B cell (primary cell): ENCODE data around the gene CAMTA1.

ENCODE experiments used
- EZH2 ChIP-seq: IDR thresholded peaks from 2 replicates; pipeline ENCODE4 v1.6.1; 2012; ENCODE audit warnings: borderline replicate concordance, low read depth, mild to moderate bottlenecking, moderate library complexity, low read length; ENCODE audit not compliant: insufficient read depth, poor library complexity, severe bottlenecking
- TF ChIP-seq, protein P1 (sequence below): fragments of 200-600 bp; IDR thresholded peaks from one replicate; pipeline ENCODE4 v1.8.0; 2022; ENCODE audit warnings: antibody characterized with exemption, mild to moderate bottlenecking

DNA sequence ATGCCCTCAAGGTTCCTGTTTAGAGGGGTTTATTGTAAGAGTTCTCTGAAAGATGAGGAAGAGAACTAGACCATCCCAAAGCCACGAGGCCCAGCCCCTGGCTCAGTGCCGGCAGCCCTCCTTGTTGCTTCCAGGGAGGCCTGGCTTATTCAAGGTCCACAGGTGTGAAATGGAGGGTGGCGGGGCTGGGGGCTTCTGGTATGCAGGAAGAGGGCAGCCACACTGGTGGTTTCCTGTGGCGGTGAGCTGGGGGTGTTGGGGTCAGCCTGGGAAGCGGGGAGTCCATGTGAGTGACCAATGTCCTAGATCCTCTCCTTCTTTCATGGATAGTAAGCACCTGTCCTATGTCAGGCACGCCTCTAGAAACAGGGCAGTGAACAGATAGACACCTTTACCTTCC, 138.2 kb downstream of the CAMTA1 start:
- no peak for TF ChIP-seq EZH2
- TF ChIP-seq, protein P1, sequence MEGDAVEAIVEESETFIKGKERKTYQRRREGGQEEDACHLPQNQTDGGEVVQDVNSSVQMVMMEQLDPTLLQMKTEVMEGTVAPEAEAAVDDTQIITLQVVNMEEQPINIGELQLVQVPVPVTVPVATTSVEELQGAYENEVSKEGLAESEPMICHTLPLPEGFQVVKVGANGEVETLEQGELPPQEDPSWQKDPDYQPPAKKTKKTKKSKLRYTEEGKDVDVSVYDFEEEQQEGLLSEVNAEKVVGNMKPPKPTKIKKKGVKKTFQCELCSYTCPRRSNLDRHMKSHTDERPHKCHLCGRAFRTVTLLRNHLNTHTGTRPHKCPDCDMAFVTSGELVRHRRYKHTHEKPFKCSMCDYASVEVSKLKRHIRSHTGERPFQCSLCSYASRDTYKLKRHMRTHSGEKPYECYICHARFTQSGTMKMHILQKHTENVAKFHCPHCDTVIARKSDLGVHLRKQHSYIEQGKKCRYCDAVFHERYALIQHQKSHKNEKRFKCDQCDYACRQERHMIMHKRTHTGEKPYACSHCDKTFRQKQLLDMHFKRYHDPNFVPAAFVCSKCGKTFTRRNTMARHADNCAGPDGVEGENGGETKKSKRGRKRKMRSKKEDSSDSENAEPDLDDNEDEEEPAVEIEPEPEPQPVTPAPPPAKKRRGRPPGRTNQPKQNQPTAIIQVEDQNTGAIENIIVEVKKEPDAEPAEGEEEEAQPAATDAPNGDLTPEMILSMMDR, result no peak
